Endodermal cell (in vitro differentiated cells): ENCODE data around the gene RCOR1. TPM values are rescaled to one million over a fixed set of nuclear protein-coding genes. Genes with fewer than 3 reads are reported as not detected.
"Not testable (repeated sequence)": the region's sequence is repeated elsewhere in the genome, so short reads cannot be mapped to it uniquely, and the experiment has no call there.

Experiments used
- DNase-seq: peaks from one replicate; pipeline ENCODE4 v3.0.0-alpha.2; 2017
- H3K27ac ChIP-seq: 2 replicates; pipeline ENCODE4 v1.5.1; 2013; ENCODE audit warnings: mild to moderate bottlenecking, low read depth, low read length, moderate library complexity
- H3K27me3 ChIP-seq: 2 replicates; pipeline ENCODE4 v1.6.1; 2013; ENCODE audit warnings: mild to moderate bottlenecking, low read length, moderate library complexity; ENCODE audit not compliant: insufficient read depth, control insufficient read depth, poor library complexity, severe bottlenecking
- H3K36me3 ChIP-seq: 2 replicates; pipeline ENCODE4 v1.7.0; 2013; ENCODE audit warnings: mild to moderate bottlenecking, low read length, moderate library complexity; ENCODE audit not compliant: control insufficient read depth, insufficient read depth
- H3K4me1 ChIP-seq: one replicate; pipeline ENCODE4 v1.7.0; 2013; ENCODE audit warnings: low read length; ENCODE audit not compliant: control insufficient read depth, insufficient read depth
- H3K4me3 ChIP-seq: 2 replicates; pipeline ENCODE4 v1.5.1; 2013; ENCODE audit warnings: mild to moderate bottlenecking, low read length, moderate library complexity
- H3K9ac ChIP-seq: 2 replicates; pipeline ENCODE4 v1.6.1; 2013; ENCODE audit warnings: mild to moderate bottlenecking, low read length, moderate library complexity; ENCODE audit not compliant: poor library complexity, severe bottlenecking; ENCODE audit errors: extremely low read depth
- H3K9me3 ChIP-seq: 2 replicates; pipeline ENCODE4 v1.6.1; 2013; ENCODE audit warnings: mild to moderate bottlenecking, low read length, moderate library complexity; ENCODE audit not compliant: control insufficient read depth
- H3K27ac Mint-ChIP-seq: 2 replicates; pipeline ENCODE4 v1.8.0; 2020; ENCODE audit warnings: mixed read lengths
- H3K27me3 Mint-ChIP-seq: 2 replicates; pipeline ENCODE4 v1.8.0; 2021; ENCODE audit warnings: mild to moderate bottlenecking, mixed read lengths; ENCODE audit not compliant: insufficient read depth
- H3K36me3 Mint-ChIP-seq: 2 replicates; pipeline ENCODE4 v1.8.0; 2020; ENCODE audit warnings: low read depth, mixed read lengths
- H3K4me1 Mint-ChIP-seq: 2 replicates; pipeline ENCODE4 v1.8.0; 2020; ENCODE audit warnings: mixed read lengths
- H3K4me3 Mint-ChIP-seq: 2 replicates; pipeline ENCODE4 v1.8.0; 2020; ENCODE audit warnings: mild to moderate bottlenecking, moderate library complexity, mixed read lengths
- H3K9me3 Mint-ChIP-seq: 2 replicates; pipeline ENCODE4 v1.8.0; 2020; ENCODE audit warnings: mild to moderate bottlenecking, mixed read lengths
- WGBS, 2 experiments: methylation state at CpG; one replicate each; pipeline versions ENCODE4 v1.1.5 to v1.1.7; 2013; ENCODE audit warnings: missing lambda C conversion rate in 2 of 2, mixed read lengths in 1 of 2; ENCODE audit not compliant: insufficient coverage in 1 of 2, insufficient read length in 1 of 2; 5-methylcytosine and 5-hydroxymethylcytosine counted together
- total RNA-seq, 2 donors: library from RNA; stranded (reverse); fragmentation: NEBNext Ultra II Directional in 1 of 2; extraction: Animal tissue kit (Norgen Biotek cat#: 25700) in 1 of 2; gene quantifications; 2 replicates in 1 of 2; 3 replicates in 1 of 2; pipeline ENCODE4 v1.2.1, GENCODE V29; 2021
- TF ChIP-seq, protein P1 (sequence below): fragments of 200-600 bp; sonication (generic); conservative IDR thresholded peaks from 2 replicates; pipeline ENCODE4 v1.5.0; 2021; ENCODE audit warnings: antibody characterized with exemption, mild to moderate bottlenecking

Gene RCOR1
- total RNA-seq, 2 donors from 2014 or later: 30.3 to 31.5 TPM

DNA sequence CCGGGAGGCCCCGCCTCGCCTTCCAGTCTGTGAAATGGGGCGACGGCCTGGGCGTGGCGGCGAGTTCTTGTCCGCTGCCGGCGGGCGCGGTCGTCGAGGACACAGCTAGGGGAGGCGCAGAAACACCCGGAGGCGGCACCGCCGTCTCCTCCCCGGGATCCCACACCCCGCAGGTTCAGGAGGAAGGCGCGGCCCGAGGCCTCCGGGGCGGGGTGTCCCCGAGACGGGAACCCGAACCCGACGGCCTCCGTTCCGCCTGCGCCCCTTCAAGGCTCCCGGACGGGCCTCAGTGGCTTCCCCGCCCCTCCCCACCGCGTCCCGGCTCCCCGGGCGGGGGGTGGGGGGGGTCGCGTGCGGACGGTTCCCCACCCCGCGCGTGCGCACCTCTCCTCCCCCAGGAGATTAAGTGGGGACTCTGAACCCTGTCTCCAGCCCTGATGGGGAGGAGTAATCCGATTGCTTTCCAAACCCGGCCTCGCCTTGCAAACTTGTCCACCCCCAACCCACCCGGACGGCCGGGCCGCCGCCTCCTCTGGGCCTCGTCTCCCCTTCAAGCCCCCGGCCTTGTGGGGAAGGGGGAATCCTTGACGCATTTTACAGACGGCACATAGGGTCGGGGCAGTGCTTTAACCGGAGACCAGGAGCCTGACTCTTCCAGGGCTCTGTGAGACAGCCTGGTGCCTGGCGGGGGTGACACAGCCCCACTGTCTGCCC lies 47.5 kb upstream of the RCOR1 start:
- peak overlapping the region; percentile 84 for H3K27ac Mint-ChIP-seq
- Histone ChIP-seq H3K4me1 (no peaks in the 10 kb centered on the region), H3K27ac (no peak overlapping the region)

DNA sequence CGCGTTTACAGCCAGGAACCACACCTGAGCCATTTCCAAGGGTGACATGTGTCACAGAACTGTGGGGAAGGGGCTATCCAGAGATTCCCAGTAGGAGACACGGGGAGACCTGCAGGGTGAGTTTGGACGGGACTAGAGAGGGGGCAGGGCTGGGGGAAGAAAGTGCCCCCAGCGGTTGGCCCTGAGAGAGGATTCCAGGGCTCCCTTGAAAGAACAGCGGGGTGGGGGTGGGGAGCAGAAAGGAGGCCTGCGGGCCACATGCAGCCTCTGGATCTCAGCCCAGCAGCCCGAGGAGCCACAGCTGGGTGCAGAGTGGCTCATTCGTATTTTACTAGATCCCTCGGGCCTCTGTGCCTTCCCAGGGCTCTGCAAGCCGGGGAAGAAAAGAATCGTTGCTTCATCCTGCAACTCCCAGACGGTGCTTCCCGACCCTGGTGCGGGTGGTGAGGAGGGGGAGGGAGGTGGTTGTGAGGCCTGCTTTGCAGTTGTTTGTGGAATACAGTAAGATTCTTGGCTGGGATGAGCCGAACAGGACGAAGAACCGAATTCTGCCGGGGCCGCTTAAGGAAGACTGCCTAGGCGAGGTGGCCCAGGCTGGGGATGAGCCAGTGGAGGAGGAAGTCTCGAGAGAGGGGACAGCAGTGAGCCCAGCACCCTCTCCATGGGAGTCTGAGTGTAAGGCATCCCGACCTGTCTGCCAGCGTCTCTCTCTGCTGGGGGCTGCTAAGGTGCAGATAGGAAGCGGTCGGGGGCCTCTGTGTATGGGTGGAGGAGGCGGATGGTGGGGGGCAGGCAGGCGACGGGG lies 46.8 kb upstream of the RCOR1 start:
- Histone ChIP-seq H3K27me3 (peaks cover 9% of the 10 kb centered on the region), H3K9me3 (no peaks in the 10 kb centered on the region), H3K27ac (no peak overlapping the region), H3K9ac (no peak overlapping the region), H3K4me1 (no peaks in the 10 kb centered on the region), H3K4me3 (no peak overlapping the region), H3K36me3 (no peaks in the 10 kb centered on the region)
- TF ChIP-seq, protein P1, sequence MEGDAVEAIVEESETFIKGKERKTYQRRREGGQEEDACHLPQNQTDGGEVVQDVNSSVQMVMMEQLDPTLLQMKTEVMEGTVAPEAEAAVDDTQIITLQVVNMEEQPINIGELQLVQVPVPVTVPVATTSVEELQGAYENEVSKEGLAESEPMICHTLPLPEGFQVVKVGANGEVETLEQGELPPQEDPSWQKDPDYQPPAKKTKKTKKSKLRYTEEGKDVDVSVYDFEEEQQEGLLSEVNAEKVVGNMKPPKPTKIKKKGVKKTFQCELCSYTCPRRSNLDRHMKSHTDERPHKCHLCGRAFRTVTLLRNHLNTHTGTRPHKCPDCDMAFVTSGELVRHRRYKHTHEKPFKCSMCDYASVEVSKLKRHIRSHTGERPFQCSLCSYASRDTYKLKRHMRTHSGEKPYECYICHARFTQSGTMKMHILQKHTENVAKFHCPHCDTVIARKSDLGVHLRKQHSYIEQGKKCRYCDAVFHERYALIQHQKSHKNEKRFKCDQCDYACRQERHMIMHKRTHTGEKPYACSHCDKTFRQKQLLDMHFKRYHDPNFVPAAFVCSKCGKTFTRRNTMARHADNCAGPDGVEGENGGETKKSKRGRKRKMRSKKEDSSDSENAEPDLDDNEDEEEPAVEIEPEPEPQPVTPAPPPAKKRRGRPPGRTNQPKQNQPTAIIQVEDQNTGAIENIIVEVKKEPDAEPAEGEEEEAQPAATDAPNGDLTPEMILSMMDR: peak; percentile 45
- peak overlapping the region; percentile 46 for H3K4me3 Mint-ChIP-seq
- H3K27ac Mint-ChIP-seq: peak overlapping the region; percentile 86
- H3K9me3 Mint-ChIP-seq: no peaks in the 10 kb centered on the region
- no peaks in the 10 kb centered on the region for H3K36me3 Mint-ChIP-seq
- H3K27me3 Mint-ChIP-seq: peaks cover 22% of the 10 kb centered on the region
- WGBS, 2 experiments: 54 to 55% methylated on average over 12 to 29 of the region's 29 CpGs
- H3K4me1 Mint-ChIP-seq: peaks cover 9% of the 10 kb centered on the region
- DNase-seq: peak; percentile 86

More for the DNA sequence above, 47.5 kb upstream of the RCOR1 start:
- Mint-ChIP-seq H3K36me3 (no peaks in the 10 kb centered on the region), H3K27me3 (peaks cover 22% of the 10 kb centered on the region), H3K4me3 (peak overlapping the region; percentile 46), H3K9me3 (no peaks in the 10 kb centered on the region), H3K4me1 (peaks cover 9% of the 10 kb centered on the region)
- 39 to 41% methylated on average over 8 to 66 of the region's 66 CpGs for WGBS, 2 experiments
- H3K9me3 ChIP-seq: no peaks in the 10 kb centered on the region
- peaks cover 9% of the 10 kb centered on the region for H3K27me3 ChIP-seq
- no peaks in the 10 kb centered on the region for H3K36me3 ChIP-seq
- DNase-seq: peak; percentile 84
- no peak overlapping the region for H3K9ac ChIP-seq
- no peak overlapping the region for H3K4me3 ChIP-seq
- TF ChIP-seq, protein P1: no peak

DNA sequence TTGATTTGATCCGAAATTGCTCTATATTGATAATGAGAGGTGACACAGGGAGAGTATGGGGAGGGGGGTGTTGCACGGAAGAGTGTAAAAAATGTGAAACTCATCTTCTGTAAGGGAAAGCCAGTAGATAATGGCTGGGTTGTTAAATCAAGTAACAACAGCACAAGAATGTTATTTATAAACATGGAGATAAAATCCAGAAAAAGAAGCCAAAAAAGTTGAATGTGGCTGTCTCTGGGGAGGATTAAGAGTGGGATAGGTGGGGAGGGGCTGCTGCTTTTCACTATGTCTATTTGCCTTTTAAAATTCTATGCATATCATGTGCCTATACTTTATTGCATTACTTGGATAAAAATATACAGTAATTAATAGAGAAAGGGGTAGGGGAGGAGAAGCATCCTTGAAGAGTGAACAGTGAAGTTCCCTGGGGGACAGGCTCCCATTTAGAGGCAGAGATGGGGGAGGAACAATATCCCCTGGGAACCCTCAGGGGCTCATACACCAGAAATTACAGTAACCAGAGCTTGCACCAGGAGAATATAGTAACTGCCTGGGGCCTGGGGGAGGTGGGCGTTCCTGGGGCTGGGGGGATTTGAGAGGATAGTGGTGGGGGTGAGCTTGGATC lies 43.7 kb upstream of the RCOR1 start:
- Mint-ChIP-seq H3K4me1 (peaks cover 12% of the 10 kb centered on the region), H3K36me3 (no peaks in the 10 kb centered on the region), H3K9me3 (no peaks in the 10 kb centered on the region), H3K27ac (no peak overlapping the region), H3K27me3 (peaks cover 16% of the 10 kb centered on the region), H3K4me3 (no peak overlapping the region)
- DNase-seq: no peak
- Histone ChIP-seq H3K9ac (no peak overlapping the region), H3K4me3 (no peak overlapping the region), H3K36me3 (no peaks in the 10 kb centered on the region), H3K9me3 (no peaks in the 10 kb centered on the region), H3K27ac (no peak overlapping the region), H3K27me3 (peaks cover 9% of the 10 kb centered on the region), H3K4me1 (no peaks in the 10 kb centered on the region)
- TF ChIP-seq, protein P1: no peak
- 86 to 93% methylated on average over 2 to 3 of the region's 3 CpGs for WGBS, 2 experiments

DNA sequence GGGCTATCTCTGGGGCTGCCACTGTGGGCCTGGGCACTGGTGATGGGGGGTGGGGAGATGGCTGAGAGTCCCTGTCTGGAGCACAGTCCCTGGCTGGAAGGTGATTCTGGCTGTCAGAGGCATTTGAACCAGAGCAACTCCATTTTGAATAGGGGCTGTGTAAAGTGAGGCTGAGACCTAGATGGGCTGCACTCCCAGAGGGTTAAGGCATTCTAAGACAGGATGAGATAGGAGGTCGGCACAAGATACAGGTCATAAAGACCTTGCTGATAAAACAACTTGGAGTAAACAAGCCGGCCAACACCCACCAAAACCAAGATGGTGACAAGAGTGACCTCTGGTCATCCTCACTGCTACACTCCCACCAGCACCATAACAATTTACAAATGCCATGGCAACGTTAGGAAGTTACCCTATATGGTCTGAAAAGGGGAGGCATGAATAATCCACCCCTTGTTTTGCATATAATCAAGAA lies 41.5 kb upstream of the RCOR1 start:
- H3K4me3 Mint-ChIP-seq, H3K27me3 ChIP-seq, DNase-seq, H3K27ac ChIP-seq, H3K9me3 ChIP-seq, H3K9me3 Mint-ChIP-seq, H3K27me3 Mint-ChIP-seq, H3K4me1 Mint-ChIP-seq, H3K36me3 Mint-ChIP-seq, H3K9ac ChIP-seq, H3K27ac Mint-ChIP-seq, H3K4me3 ChIP-seq, H3K4me1 ChIP-seq, H3K36me3 ChIP-seq: not testable (repeated sequence)
- WGBS, 2 experiments: 67 to 93% methylated on average over 3 of the region's 3 CpGs
